ENCODE results near the gene ABHD1.

DNA sequence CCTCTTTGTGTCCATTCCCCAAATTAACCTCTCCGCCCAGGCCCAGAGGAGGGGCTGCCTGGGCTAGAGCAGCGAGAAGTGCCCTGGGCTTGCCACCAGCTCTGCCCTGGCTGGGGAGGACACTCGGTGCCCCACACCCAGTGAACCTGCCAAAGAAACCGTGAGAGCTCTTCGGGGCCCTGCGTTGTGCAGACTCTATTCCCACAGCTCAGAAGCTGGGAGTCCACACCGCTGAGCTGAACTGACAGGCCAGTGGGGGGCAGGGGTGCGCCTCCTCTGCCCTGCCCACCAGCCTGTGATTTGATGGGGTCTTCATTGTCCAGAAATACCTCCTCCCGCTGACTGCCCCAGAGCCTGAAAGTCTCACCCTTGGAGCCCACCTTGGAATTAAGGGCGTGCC, 23.6 kb upstream of the ABHD1 start:
- TF ChIP-seq CTCF (conservative IDR thresholded peaks at IDR 0.05) (no peak), ZFX (IDR thresholded peaks at IDR 0.05) (no peak)
